GM21528 (cell line): ENCODE data around the gene ISOC2.
"Not testable (repeated sequence)": the region's sequence is repeated elsewhere in the genome, so short reads cannot be mapped to it uniquely, and the experiment has no call there.

Experiments used
- ATAC-seq: cut with Tn5 transposase; IDR thresholded peaks from one replicate; pipeline ENCODE4 v1.9.1; 2021; ENCODE audit warnings: mild to moderate bottlenecking, moderate library complexity; ENCODE audit not compliant: unreplicated experiment, low FRiP score

The ISOC2 gene

GRCh38 chr19:55461974-55462626, 658 bp upstream of the ISOC2 start:
- no peak for ATAC-seq

- no peak for ATAC-seq
Measured at GRCh38 chr19:55460670-55461258, 678 bp downstream of the ISOC2 start.

- ATAC-seq = no peak
Measured at GRCh38 chr19:55459950-55460657, 1.3 kb downstream of the ISOC2 start.

- ATAC-seq = no peak
Measured at GRCh38 chr19:55459551-55459949, 1.9 kb downstream of the ISOC2 start.

- no peak for ATAC-seq
Measured at GRCh38 chr19:55457683-55458457, 3.6 kb downstream of the ISOC2 start.

- no peak for ATAC-seq
Measured at GRCh38 chr19:55456347-55456746, 5.1 kb downstream of the ISOC2 start.

- ATAC-seq = no peak
Measured at GRCh38 chr19:55455576-55456235, 5.7 kb downstream of the ISOC2 start.

- no peak for ATAC-seq
Measured at GRCh38 chr19:55454787-55455243, 6.6 kb downstream of the ISOC2 start.

- no peak for ATAC-seq
Measured at GRCh38 chr19:55453511-55454260, 7.8 kb downstream of the ISOC2 start.

- no peak for ATAC-seq
Measured at GRCh38 chr19:55452749-55453346, 8.6 kb downstream of the ISOC2 start.

- no peak for ATAC-seq
Measured at GRCh38 chr19:55451965-55452748, 9.3 kb downstream of the ISOC2 start.

GRCh38 chr19:55451163-55451964, 10.1 kb downstream of the ISOC2 start:
- ATAC-seq = no peak

GRCh38 chr19:55449469-55449868, 12.0 kb downstream of the ISOC2 start:
- ATAC-seq = no peak

- not testable (repeated sequence) for ATAC-seq
Measured at GRCh38 chr19:55448175-55448490, 13.3 kb downstream of the ISOC2 start.

GRCh38 chr19:55447421-55448174, 13.8 kb downstream of the ISOC2 start:
- ATAC-seq = no peak

GRCh38 chr19:55446060-55446459, 15.4 kb downstream of the ISOC2 start:
- no peak for ATAC-seq

- ATAC-seq = no peak
Measured at GRCh38 chr19:55444646-55445045, 16.8 kb downstream of the ISOC2 start.
